RWPE2 (cell line): ENCODE measurements around the gene ACAT2.
A peak's percentile ranks its signal among the peaks of the same experiment; 100 is the strongest.

Source experiments
- ATAC-seq: fragments of 200-7000 bp; cut with Tn5 transposase; 3 replicates; pipeline ENCODE4 v1.9.1; 2021; ENCODE audit warnings: low read depth
- DNase-seq: peaks from one replicate; pipeline ENCODE4 v3.0.0-alpha.2; 2020; ENCODE audit warnings: low spot score
- H3K27ac ChIP-seq: fragments of 450-650 bp; 2 replicates; pipeline ENCODE4 v1.5.1; 2017; ENCODE audit warnings: mild to moderate bottlenecking; ENCODE audit not compliant: poor library complexity, severe bottlenecking
- H3K27me3 ChIP-seq: fragments of 250-450 bp; sonication (Bioruptor Pico); 2 replicates; pipeline ENCODE4 v1.5.1; 2021; ENCODE audit warnings: mild to moderate bottlenecking, moderate library complexity; ENCODE audit not compliant: insufficient read depth, poor library complexity, severe bottlenecking
- H3K36me3 ChIP-seq: fragments of 250-450 bp; sonication (Bioruptor Pico); 2 replicates; pipeline ENCODE4 v1.5.1; 2020; ENCODE audit warnings: low read depth, mild to moderate bottlenecking, moderate library complexity
- H3K4me1 ChIP-seq: fragments of 250-450 bp; sonication (Bioruptor Pico); 2 replicates; pipeline ENCODE4 v1.5.1; 2021; ENCODE audit warnings: mild to moderate bottlenecking, moderate library complexity; ENCODE audit not compliant: insufficient read depth, poor library complexity, severe bottlenecking
- H3K4me3 ChIP-seq: fragments of 250-450 bp; sonication (Bioruptor Pico); 2 replicates; pipeline ENCODE4 v1.5.1; 2021; ENCODE audit warnings: mild to moderate bottlenecking, moderate library complexity; ENCODE audit not compliant: severe bottlenecking
- H3K9me3 ChIP-seq: fragments of 250-450 bp; sonication (Bioruptor Pico); 2 replicates; pipeline ENCODE4 v1.5.1; 2021; ENCODE audit warnings: mild to moderate bottlenecking, moderate library complexity; ENCODE audit not compliant: severe bottlenecking
- TF ChIP-seq, protein P1 (sequence below): fragments of 450-650 bp; IDR thresholded peaks from one replicate; pipeline ENCODE4 v1.5.1; 2017; ENCODE audit warnings: mild to moderate bottlenecking, moderate library complexity; ENCODE audit not compliant: poor library complexity, severe bottlenecking

ACAT2 gene

DNA sequence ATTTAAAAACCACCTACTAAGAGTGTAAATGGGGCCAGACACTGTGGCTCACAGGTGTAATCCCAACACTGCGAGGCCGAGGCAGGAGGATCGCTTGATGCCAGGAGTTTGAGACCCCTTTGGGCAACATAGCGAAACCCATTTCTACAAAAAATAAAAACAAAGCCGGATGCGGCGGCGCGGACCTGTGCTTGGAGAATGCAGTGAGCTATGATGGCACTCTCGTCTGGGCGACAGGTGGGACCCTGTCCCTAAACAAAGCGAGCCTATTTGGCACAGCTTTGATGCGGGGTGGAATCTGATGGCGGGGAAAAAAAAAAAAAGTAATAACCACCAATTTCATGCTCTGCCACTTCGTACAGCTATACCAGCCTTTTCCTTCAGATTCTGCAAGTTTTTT, 26.4 kb downstream of the ACAT2 start:
- H3K36me3 ChIP-seq = peaks cover 78% of the 10 kb centered on the region
- peak overlapping the region; percentile 56 for H3K4me3 ChIP-seq
- no peak for DNase-seq
- H3K27ac ChIP-seq = peak overlapping the region; percentile 69
- ATAC-seq = no peak
- TF ChIP-seq, protein P1, sequence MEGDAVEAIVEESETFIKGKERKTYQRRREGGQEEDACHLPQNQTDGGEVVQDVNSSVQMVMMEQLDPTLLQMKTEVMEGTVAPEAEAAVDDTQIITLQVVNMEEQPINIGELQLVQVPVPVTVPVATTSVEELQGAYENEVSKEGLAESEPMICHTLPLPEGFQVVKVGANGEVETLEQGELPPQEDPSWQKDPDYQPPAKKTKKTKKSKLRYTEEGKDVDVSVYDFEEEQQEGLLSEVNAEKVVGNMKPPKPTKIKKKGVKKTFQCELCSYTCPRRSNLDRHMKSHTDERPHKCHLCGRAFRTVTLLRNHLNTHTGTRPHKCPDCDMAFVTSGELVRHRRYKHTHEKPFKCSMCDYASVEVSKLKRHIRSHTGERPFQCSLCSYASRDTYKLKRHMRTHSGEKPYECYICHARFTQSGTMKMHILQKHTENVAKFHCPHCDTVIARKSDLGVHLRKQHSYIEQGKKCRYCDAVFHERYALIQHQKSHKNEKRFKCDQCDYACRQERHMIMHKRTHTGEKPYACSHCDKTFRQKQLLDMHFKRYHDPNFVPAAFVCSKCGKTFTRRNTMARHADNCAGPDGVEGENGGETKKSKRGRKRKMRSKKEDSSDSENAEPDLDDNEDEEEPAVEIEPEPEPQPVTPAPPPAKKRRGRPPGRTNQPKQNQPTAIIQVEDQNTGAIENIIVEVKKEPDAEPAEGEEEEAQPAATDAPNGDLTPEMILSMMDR = no peak
- peaks cover 6% of the 10 kb centered on the region for H3K4me1 ChIP-seq
- H3K9me3 ChIP-seq = no peaks in the 10 kb centered on the region
- H3K27me3 ChIP-seq = no peaks in the 10 kb centered on the region

DNA sequence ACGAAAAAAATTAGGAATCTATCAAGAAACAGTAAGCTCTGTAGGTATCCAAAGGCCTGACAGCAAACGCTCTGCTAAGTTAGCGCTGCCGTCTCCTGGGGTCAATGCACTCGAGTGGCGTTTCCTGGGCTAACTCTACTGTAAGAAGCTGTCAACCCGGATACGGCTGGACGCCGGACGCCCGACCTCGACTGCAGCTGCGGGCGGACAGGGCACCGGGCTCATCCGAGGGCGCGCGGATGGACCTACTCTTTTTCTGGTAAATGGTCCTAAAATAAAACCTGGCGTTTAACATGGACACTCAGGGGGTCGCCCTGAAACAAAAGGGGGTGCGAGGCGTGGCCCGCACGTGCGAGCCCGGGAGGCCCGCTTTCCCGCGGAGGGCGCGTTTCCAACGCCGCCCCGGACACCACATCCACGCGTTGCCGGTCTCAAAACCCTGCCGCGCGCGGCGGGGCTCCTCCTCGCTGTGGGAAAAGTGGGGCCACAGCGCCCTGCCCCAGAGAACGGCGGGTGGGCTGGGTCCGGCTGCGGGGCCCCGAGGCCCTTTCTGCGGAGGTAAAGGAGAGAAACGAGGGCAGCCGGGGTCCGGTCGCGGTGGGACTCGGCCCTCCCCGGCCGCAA, 27.0 kb downstream of the ACAT2 start:
- DNase-seq = no peak
- Histone ChIP-seq H3K27ac (peak overlapping the region; percentile 69), H3K36me3 (peaks cover 78% of the 10 kb centered on the region)

DNA sequence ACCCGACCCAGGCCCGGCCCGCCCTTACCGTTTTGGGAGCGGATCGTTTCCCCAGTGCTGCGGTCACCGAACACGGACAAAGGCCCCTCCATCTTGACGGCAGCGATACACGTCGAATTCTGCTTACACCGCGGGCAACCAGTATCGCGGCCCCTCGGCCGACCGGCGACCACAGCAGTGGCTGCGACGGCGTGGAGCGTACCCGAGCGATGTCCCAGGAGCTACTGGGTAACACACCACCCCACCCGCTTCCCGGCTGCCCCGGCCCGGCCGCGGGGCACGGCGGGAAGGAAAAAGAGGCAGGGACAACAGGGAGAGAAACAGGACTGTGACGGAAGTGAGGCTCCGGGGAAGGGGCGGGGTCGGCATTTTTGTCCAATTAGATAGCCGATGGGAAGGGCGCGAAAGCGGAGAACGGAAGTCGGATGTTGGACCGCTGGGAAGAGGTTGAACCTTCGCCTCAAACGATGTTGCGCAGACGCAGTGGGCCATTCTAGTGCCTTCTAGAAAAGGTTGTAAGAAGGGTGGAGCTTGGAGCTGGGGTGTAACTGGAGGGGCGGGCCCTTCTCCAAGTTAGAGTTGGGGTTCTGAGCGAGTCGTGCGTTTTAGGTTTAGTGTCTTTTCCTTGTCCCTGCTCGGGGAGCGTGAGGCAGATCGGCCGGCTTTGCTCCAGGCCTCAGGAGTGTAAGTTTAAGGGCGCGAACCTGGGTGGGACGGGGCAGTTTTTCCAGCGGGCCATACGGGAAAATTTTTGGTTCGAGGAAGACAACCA, 27.7 kb downstream of the ACAT2 start, which contains the start of gene TCP1:
TSS of gene TCP1 (minus strand) at position 226 of the 772 bp plus-strand sequence. CDS start at position 92, 134 bp downstream.
- Histone ChIP-seq H3K27ac (peak within 1 kb of the TSS; percentile 69), H3K9me3 (no peaks in the 10 kb centered on the region), H3K4me3 (peak within 1 kb of the TSS; percentile 56), H3K4me1 (peaks cover 6% of the 10 kb centered on the region), H3K36me3 (peaks cover 78% of the 10 kb centered on the region), H3K27me3 (no peaks in the 10 kb centered on the region)
- ATAC-seq = peak; percentile 75
- peak; percentile 99 for DNase-seq
- TF ChIP-seq, protein P1 = no peak

More for the DNA sequence above, 27.0 kb downstream of the ACAT2 start:
- H3K4me3 ChIP-seq = peak overlapping the region; percentile 56
- H3K4me1 ChIP-seq = peaks cover 6% of the 10 kb centered on the region
- TF ChIP-seq, protein P1 = no peak
- no peaks in the 10 kb centered on the region for H3K9me3 ChIP-seq
- no peaks in the 10 kb centered on the region for H3K27me3 ChIP-seq
- no peak for ATAC-seq

DNA sequence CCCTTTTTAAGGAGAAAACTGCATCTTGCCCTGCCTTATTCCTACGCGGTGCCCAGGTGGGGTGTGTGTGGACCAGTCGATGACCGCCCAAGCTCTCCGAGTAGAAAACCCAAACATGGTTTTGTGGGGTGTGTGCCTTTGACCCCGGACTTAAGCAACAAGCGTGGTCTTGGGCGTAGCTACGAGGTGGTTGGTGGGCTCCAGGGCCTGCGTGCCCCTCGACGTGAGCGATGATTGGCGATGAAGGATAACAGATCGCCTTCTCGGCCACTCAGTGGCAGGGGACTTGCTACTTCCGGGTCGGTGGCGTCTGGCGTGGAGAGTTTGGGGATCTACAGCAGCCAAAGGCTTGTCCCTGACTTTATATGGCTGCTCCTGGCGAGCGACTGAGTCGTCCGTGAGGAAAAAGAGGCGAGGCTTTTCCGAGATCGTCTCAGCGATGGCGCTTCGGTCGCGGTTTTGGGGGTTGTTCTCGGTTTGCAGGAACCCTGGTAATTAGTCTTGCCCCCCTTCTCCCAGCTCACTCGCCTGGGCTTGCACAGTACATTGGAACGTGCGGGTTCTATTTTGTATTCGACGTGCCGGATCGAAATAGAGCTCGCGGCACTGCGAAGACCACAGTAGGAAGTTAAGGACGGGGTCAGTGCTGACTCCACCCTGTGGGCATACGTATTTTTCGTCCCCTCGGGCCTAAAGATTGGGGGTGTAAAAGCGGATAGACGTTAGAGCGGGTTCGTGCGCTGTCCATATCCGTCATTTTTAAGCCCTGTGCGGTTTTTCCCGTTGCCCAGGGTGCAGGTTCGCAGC, 28.5 kb downstream of the ACAT2 start, which contains the start of gene MRPL18:
TSS of gene MRPL18 (plus strand) at position 319 of the 807 bp plus-strand sequence. CDS start at position 440, 121 bp downstream.
- peaks cover 78% of the 10 kb centered on the region for H3K36me3 ChIP-seq

More for the DNA sequence above, 28.5 kb downstream of the ACAT2 start, which contains the start of gene MRPL18:
- Histone ChIP-seq H3K4me1 (peaks cover 6% of the 10 kb centered on the region), H3K27ac (peak within 1 kb of the TSS; percentile 69), H3K27me3 (no peaks in the 10 kb centered on the region), H3K9me3 (no peaks in the 10 kb centered on the region), H3K4me3 (peak within 1 kb of the TSS; percentile 56)
- ATAC-seq (peak; percentile 89), DNase-seq (peak; percentile 98)
- TF ChIP-seq, protein P1 = no peak
